Loucy (cell line): ENCODE results near the gene SMYD5.

ENCODE experiments used
- H2AFZ ChIP-seq: fragments of 200-600 bp; sonication (generic); 2 replicates; pipeline ENCODE4 v1.6.0; 2016; ENCODE audit warnings: antibody characterized with exemption, mild to moderate bottlenecking, low read length, moderate library complexity
- H3F3A ChIP-seq: fragments of 200-600 bp; 2 replicates; pipeline ENCODE4 v1.6.0; 2016; ENCODE audit warnings: antibody characterized with exemption, low read depth, mild to moderate bottlenecking
- H3K27me3 ChIP-seq: fragments of 200-600 bp; sonication (generic); 2 replicates; pipeline ENCODE4 v1.6.1; 2014; ENCODE audit warnings: low read length, mild to moderate bottlenecking; ENCODE audit not compliant: insufficient read depth, poor library complexity, severe bottlenecking
- H3K36me3 ChIP-seq: fragments of 200-600 bp; sonication (generic); 2 replicates; pipeline ENCODE4 v1.6.1; 2016; ENCODE audit warnings: low read length; ENCODE audit not compliant: insufficient read depth
- H3K4me1 ChIP-seq: fragments of 200-600 bp; sonication (generic); 2 replicates; pipeline ENCODE4 v1.5.1; 2014; ENCODE audit warnings: low read length, mild to moderate bottlenecking; ENCODE audit not compliant: insufficient read depth, poor library complexity, severe bottlenecking
- H3K4me2 ChIP-seq: fragments of 200-600 bp; sonication (generic); 2 replicates; pipeline ENCODE4 v1.6.0; 2014; ENCODE audit warnings: antibody characterized with exemption, low read length, low read depth, mild to moderate bottlenecking; ENCODE audit not compliant: poor library complexity, severe bottlenecking
- H3K4me3 ChIP-seq: fragments of 200-600 bp; sonication (generic); 2 replicates; pipeline ENCODE4 v1.5.1; 2014; ENCODE audit warnings: low read length, mild to moderate bottlenecking, mixed read lengths; ENCODE audit not compliant: poor library complexity, severe bottlenecking
- H3K79me2 ChIP-seq: fragments of 200-600 bp; sonication (generic); 2 replicates; pipeline ENCODE4 v1.6.1; 2014; ENCODE audit warnings: low read length; ENCODE audit not compliant: insufficient read depth
- H3K9ac ChIP-seq: fragments of 200-600 bp; sonication (generic); 2 replicates; pipeline ENCODE4 v1.6.0; 2014; ENCODE audit warnings: mild to moderate bottlenecking, low read depth, low read length, moderate library complexity; ENCODE audit not compliant: poor library complexity, severe bottlenecking
- H3K9me2 ChIP-seq: fragments of 200-600 bp; sonication (generic); replicated peaks from 2 replicates; pipeline ENCODE4 v1.6.1; 2016; ENCODE audit warnings: low read depth, low read length, mixed read lengths
- H3K9me3 ChIP-seq: fragments of 200-600 bp; sonication (generic); 2 replicates; pipeline ENCODE4 v1.6.1; 2014; ENCODE audit warnings: mild to moderate bottlenecking, antibody characterized with exemption, low read length, low read depth; ENCODE audit not compliant: insufficient read depth
- H4K20me1 ChIP-seq: fragments of 200-600 bp; sonication (generic); 2 replicates; pipeline ENCODE4 v1.6.0; 2014; ENCODE audit warnings: antibody characterized with exemption, low read length, mild to moderate bottlenecking; ENCODE audit not compliant: insufficient read depth, poor library complexity, severe bottlenecking
- EZH2phosphoT487 ChIP-seq: fragments of 200-600 bp; IDR thresholded peaks from 2 replicates; pipeline ENCODE4 v1.6.1; 2018; ENCODE audit warnings: antibody characterized with exemption, mild to moderate bottlenecking, moderate library complexity, borderline replicate concordance
- TF ChIP-seq, protein P1 (sequence below): fragments of 200-600 bp; sonication (generic); conservative IDR thresholded peaks from 2 replicates; pipeline ENCODE4 v1.5.1; 2014; ENCODE audit warnings: mild to moderate bottlenecking, antibody characterized with exemption, low read length

The SMYD5 gene

DNA sequence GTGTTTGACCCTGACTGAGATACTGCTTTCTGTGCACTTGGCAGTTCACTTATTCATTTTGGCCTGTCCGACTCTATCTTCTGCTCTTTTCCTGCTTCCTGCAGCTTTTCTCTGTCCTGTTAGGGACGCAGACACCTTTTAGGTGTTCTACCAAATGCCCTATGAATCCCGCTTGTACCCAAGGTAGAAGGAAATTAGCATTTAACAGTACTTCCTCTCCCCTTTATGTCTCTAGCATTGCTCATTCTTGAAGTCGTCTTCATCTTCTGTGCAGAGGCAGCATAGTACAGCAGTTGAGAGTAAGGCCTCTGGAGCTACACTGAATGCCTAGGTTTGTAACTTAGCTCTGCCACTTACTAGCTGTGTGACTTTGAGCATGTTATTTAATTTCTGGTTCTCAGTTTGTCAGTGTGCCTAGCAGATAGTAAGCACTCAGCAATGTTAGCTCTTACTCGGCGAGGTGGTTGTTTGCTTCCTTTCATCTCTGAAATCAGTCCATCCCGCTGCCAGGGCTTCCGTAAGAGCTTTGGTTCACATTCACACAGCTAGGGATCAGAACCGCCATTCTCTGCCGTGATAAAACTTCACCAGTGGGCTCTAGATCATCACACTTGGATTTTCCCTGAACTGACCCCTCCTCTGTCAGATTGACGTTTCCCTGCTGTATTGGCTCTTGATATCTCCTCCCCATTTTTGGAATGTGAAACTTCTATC, 21.4 kb downstream of the SMYD5 start:
- peaks cover 17% of the 10 kb centered on the region; the same call in 1 of the 2 replicates for H3K36me3 ChIP-seq

DNA sequence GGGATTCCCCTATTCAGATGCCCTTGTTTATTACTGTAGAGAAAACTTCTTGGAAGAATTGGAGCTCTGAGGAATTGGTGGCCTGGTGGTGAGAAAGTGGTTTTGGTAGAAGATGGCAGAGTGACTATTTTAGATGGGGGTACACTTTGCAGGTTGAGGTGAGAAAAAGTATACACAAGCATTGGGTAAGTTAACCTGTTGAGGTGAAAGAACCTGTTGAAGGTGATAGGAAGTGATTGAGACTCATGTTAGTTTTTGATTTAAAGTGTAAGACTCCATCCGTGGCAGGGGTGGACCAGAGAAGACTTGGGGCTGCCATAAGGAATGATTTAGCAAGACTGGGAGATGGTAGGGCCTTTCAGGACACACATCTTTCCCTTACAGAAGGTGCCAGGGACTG, 23.1 kb downstream of the SMYD5 start:
- peaks cover 79% of the 10 kb centered on the region for H4K20me1 ChIP-seq
- peaks cover 86% of the 10 kb centered on the region for H3K79me2 ChIP-seq
- peaks cover 26% of the 10 kb centered on the region; the same call in 1 of the 2 replicates for H3K36me3 ChIP-seq
- peak overlapping the region; percentile 99 for H3K4me3 ChIP-seq
- peak overlapping the region; percentile 97 for H3K9ac ChIP-seq
- no peak for TF ChIP-seq EZH2phosphoT487
- H3K27me3 ChIP-seq: peaks cover 6% of the 10 kb centered on the region
- peak overlapping the region; percentile 98 for H3K4me2 ChIP-seq
- no peaks in the 10 kb centered on the region for H3K9me2 ChIP-seq
- no peak overlapping the region for H2AFZ ChIP-seq
- no peaks in the 10 kb centered on the region; the same call in 1 of the 2 replicates for H3F3A ChIP-seq
- peaks cover 49% of the 10 kb centered on the region for H3K4me1 ChIP-seq
- H3K9me3 ChIP-seq: no peaks in the 10 kb centered on the region

More for the DNA sequence above, 21.4 kb downstream of the SMYD5 start:
- Histone ChIP-seq H4K20me1 (peaks cover 67% of the 10 kb centered on the region), H3K9me2 (no peaks in the 10 kb centered on the region), H2AFZ (no peak overlapping the region), H3K4me3 (peak overlapping the region; percentile 99), H3K9ac (peak overlapping the region; percentile 97), H3F3A (no peaks in the 10 kb centered on the region; the same call in 1 of the 2 replicates), H3K27me3 (peaks cover 6% of the 10 kb centered on the region), H3K9me3 (no peaks in the 10 kb centered on the region), H3K4me1 (peaks cover 45% of the 10 kb centered on the region), H3K4me2 (peak overlapping the region; percentile 98), H3K79me2 (peaks cover 76% of the 10 kb centered on the region)
- TF ChIP-seq EZH2phosphoT487: no peak
- TF ChIP-seq, protein P1, sequence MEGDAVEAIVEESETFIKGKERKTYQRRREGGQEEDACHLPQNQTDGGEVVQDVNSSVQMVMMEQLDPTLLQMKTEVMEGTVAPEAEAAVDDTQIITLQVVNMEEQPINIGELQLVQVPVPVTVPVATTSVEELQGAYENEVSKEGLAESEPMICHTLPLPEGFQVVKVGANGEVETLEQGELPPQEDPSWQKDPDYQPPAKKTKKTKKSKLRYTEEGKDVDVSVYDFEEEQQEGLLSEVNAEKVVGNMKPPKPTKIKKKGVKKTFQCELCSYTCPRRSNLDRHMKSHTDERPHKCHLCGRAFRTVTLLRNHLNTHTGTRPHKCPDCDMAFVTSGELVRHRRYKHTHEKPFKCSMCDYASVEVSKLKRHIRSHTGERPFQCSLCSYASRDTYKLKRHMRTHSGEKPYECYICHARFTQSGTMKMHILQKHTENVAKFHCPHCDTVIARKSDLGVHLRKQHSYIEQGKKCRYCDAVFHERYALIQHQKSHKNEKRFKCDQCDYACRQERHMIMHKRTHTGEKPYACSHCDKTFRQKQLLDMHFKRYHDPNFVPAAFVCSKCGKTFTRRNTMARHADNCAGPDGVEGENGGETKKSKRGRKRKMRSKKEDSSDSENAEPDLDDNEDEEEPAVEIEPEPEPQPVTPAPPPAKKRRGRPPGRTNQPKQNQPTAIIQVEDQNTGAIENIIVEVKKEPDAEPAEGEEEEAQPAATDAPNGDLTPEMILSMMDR: no peak

DNA sequence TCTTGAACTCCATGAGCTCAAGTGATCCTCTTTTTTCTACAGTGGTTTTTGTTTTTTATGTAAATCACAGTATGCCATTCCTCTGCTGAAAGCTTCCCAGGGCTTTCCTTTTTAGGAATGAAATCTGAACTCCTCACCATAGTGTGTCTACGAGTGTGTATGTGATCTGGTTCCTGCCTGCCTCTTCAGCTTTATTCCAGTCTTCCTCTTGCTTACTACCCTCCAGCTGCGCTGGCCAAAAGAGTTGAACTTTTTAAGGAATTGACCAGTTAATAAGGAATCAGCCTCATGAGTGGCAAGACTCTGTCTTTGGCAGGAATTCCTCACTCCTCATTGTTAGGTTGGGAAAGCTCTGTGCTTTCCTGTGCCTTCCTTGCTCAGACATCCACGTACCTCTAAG, 24.1 kb downstream of the SMYD5 start:
- Histone ChIP-seq H2AFZ (no peak overlapping the region), H3K27me3 (peaks cover 6% of the 10 kb centered on the region), H3K4me3 (peak overlapping the region; percentile 99), H3K9me2 (no peaks in the 10 kb centered on the region), H3K79me2 (peaks cover 92% of the 10 kb centered on the region), H3K4me1 (peaks cover 51% of the 10 kb centered on the region), H4K20me1 (peaks cover 82% of the 10 kb centered on the region), H3K9me3 (no peaks in the 10 kb centered on the region), H3K4me2 (peak overlapping the region; percentile 98), H3K9ac (peak overlapping the region; percentile 48), H3K36me3 (peaks cover 35% of the 10 kb centered on the region; the same call in 1 of the 2 replicates), H3F3A (no peaks in the 10 kb centered on the region; the same call in 1 of the 2 replicates)
- TF ChIP-seq, protein P1: no peak
- no peak for TF ChIP-seq EZH2phosphoT487

DNA sequence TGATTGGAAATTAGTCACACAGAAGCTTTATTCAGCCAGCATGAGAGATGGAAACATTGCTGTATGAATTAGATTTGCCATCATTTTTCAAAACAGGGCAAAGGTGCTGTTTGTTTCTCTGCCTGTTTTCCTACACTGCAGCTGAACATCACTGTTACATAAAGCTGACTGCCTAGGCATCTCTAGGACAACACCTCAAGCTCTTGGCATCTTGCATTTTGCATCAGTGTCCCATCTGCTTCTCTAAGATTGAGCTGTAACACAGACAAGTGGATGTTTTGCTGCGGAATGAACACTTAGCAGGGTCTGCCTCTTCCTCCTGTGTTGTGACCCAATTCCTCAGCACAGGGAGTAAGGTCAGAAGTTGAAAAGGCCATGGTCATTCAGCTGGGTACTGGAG, 24.9 kb downstream of the SMYD5 start:
- no peaks in the 10 kb centered on the region for H3F3A ChIP-seq
- peak overlapping the region; percentile 48 for H3K9ac ChIP-seq
- no peaks in the 10 kb centered on the region for H3K9me3 ChIP-seq
- no peak for TF ChIP-seq EZH2phosphoT487
- TF ChIP-seq, protein P1: no peak
- peaks cover 91% of the 10 kb centered on the region for H4K20me1 ChIP-seq
- H3K27me3 ChIP-seq: peaks cover 6% of the 10 kb centered on the region
- no peak overlapping the region for H2AFZ ChIP-seq
- H3K4me3 ChIP-seq: peak overlapping the region; percentile 99
- H3K36me3 ChIP-seq: peaks cover 41% of the 10 kb centered on the region; the same call in 1 of the 2 replicates
- H3K9me2 ChIP-seq: no peaks in the 10 kb centered on the region
- peaks cover 56% of the 10 kb centered on the region for H3K4me1 ChIP-seq
- H3K79me2 ChIP-seq: peaks cover 98% of the 10 kb centered on the region
- H3K4me2 ChIP-seq: peak overlapping the region; percentile 98
